GM18526 (cell line): ENCODE data around the gene NOTUM.
A peak's percentile ranks its signal among the peaks of the same experiment; 100 is the strongest.

ENCODE experiments used
- POLR2A ChIP-seq: IDR thresholded peaks from 3 replicates; pipeline ENCODE4 v1.6.1; 2011; ENCODE audit not compliant: insufficient read length; ENCODE audit errors: extremely low read depth

NOTUM gene

DNA sequence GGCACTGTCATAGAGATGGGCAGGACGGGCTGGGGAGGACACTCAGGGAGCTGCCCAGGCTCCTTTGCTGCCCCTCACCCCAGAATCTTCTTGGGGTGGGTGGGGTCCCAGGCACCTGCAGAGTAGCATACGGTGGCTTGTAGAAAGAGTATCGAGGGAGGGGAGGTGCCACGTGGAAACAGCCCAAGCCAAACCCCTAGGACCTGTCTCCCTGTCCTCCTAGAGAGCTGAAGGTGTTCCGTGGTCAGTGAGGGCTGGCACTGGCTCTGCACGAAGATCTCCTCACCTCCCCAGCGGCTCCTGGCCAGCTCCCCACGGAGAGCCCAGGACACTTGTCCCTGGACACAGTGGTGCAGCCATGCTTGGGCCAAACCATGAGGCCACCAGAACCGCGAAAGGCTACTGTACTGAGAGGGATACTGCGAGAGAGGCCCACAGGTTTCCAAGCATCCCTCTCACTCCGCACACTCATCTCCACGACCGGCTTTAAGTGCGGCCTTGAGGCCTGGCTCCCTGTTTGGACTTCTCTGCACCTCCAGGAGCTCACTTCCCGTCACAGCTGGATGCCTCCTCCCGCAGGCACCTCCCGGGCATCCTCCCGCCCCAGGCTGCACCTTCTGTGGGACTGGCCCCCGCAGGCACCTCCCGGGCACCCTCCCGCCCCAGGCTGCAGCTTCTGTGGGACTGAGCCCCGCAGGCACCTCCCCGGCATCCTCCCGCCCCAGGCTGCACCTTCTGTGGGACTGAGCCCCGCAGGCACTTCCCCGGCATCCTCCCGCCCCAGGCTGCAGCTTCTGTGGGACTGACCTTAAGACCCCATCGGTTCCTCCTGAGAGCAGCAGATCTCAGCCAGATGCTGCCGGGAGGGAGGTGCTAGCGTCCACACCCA is 31.5 kb downstream of the NOTUM start:
- TF ChIP-seq POLR2A: no peak

DNA sequence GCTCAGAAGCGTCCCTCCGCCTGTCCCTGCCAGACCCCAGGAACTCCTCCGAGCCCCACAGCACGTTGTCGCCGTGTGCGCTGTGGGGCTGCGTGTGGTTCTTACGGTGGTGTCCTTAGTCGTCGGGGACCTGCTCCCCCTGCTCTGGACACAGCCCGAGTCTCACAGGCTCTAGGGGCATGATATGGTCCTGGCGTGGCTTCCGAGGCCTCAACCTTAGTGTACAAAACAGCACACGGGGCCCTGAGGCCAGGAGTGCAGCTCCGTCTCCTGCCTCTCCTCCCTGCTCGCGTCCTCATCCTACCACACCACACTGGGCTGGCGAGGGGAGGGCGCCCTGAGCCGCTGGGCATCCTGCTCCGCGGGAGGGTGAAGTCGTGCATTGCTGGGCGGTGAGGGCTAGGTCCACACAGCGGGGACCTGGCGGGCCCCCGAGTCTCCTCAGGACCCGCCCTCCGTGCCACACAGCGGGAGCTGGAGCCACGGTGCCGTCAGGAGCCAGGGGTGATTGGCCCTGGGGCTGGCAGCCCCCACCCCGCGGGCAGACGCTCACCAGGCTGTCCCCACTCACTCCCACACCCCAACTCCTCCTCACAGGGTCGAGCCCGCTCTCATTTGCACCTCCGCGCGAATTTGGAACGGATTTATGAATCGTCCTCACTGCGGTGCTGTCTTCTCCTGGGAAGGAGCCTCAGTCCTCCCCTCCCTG is 32.3 kb downstream of the NOTUM start:
- no peak for TF ChIP-seq POLR2A

DNA sequence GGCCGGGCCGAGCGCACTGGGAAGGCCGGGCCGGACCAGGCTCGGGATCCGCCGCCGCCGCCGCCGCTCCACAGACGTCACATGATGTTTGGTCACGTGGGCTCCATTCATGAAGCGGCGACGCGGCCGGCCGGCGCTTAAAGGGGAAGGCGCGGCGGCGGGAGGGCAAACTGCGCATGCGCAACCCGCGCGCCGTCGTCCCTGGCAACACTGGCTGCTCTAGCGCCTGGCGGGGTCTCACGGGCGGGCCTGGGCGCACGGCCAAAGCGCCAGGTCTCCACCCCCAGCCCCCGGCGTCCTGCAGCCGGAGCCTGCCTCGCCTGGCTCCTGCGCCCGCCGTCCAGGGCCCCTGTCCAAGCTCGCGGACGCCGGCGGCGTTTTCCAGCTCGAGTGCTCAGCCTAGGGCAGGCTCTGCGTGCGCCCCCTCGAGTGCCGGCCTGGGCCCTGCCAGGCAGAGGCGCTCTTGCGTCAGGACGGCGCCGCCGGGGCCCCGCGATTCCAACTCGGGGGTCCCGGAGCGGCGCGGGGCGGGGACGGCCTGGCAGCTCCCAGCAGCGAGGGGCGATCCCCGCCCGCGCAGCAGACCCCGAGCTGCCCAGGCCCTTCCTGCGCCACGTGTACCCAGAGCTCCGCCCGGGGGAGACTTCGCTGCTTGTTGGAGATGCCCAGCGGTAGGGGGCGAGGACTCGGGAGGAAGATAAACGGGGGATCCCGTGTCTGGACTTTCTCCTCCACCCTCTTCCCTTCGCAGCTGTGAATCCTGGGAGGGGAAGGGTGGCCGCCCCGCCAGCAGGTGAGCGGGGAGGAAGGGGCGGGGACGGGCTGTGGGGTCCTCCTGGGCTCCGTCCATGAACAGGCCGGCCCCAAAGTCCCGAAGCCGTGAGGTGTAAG is 33.1 kb downstream of the NOTUM start, which contains the start of gene MAFG:
Gene MAFG (minus strand): TSS at position 83 of the 891 bp plus-strand sequence. CDS start 4,550 bp downstream, outside the sequence.
- TF ChIP-seq POLR2A: peak; percentile 43

DNA sequence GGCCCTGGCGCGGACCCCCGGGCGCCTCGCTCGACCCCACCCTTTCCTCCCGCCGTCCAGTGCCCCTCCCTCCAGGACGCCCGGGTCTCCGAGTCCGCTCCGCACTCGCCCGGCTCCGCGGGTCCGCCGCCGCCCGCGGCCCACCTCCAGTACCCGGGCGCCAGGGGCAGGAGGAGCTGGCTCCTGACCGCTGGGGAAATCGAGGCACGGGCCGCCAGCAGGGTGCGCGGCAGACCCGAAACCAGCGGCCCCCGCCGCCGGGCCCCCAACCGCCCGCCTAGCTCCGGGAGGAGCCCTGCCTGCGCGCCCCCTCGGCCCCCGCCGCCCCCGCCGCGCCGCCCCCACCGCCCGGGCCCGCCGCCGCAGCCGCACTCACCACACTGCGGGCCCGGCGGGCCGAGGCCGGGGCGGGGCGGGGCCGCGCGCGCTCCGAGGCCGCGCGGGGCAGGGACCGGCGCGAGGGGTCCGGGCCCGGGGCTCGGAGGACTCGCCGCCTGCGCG is 33.8 kb downstream of the NOTUM start:
- TF ChIP-seq POLR2A: no peak

DNA sequence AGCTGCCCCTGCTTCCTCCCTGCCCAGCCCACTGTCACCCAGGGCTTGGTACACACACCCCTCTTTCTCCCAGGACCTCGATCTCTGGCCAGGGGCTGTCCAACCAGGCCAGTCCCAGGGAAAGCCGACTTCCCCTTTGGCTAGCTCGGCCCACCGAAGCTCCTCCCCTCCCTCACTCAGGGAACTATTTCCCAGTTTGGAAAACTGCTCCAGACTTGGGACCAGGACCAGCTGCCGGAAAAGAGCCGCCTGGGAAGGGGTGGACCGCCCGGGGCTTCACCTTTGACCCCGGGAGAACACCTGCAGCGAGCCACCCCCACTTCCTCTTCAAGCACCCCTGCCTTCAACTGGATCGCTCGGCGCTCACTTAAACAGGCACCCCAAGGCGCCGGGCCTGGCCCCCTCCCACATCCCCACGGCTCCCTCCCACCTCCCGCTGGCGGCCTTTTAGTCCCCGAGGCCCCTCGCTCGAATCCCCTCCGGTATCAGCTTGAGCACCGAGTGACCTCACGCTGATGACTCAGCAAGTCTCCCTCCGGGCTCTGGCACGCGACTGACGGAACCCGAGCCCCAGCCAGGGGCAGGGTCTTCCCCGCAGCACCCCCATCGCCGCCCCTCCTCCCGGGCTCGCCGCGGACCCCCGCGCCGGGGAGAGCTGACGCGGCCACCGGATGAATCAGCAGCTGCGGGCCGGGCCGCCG is 34.4 kb downstream of the NOTUM start:
- no peak for TF ChIP-seq POLR2A

DNA sequence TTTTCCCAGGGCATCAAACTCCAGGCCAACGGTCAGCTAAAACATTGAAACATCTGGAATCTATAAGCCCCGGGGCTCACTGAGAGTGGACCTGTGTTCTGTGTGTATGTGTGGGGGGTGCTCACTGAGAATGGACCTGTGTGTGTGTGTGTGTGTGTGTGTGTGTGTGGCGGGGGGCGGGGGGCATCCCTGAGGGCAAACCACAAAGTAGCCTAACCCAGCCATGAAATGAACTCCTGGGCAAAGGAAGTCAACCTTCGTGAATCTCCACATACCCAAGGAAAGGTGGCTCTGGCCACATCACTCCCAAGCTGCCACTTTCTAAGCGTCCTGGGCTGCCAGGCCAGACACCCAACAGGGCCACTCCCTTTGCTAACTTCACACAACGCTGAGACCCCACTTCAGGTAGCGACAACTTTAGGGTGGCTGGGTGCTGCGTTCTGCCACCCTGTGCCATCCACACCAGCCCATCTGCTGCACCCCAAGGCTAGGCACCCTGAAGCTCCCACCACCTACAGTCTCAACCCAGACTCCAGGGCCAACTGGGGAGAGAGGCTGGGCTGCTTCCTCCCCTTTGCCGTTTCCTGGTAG is 35.0 kb downstream of the NOTUM start:
- TF ChIP-seq POLR2A: no peak

DNA sequence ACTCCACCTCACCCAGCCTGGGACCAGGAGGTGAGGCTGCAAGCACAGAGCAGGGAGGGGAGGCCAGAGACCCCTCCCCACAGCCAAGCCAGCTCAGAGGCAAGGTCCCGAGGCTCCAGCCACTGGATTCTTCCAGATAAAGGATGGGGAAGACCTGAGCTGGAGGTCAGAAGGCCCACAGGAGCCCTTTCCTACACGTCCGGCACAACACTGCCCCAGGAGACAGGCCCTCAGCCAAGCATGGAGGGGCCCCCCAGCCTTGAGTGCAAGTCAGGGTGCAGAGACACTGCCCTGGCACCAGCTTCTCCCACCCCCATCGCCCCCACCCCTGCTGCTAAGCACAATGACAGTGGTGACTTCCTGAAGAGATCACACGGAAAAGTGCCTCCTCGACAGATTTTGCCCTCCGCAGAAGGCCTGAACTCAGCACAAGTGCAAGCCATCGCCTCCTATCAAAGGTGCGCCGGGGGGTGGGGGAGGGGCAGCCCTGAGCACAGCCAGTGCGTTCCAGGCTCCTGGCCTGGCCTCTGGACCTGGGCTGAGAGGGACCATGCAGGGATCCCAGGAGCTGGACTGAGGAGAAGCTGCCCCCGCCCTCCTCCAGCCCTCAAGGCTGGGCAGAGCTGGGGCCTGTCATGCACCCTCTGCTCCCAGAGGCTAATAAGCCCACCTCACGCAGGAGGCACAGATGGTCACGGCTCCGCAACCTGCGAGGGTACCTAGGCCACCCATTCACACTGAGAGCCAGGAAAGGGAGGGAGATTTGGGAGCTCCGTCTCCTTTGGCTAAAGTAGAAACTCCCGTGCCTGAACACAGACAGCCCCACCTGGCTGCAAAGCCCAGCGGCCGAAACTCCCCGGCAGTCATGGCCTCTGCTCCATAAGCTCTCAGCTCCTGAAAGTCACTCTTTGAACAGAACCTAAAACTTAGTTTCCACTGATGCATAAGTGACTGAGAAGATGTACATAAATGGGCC is 36.1 kb downstream of the NOTUM start:
- no peak for TF ChIP-seq POLR2A

DNA sequence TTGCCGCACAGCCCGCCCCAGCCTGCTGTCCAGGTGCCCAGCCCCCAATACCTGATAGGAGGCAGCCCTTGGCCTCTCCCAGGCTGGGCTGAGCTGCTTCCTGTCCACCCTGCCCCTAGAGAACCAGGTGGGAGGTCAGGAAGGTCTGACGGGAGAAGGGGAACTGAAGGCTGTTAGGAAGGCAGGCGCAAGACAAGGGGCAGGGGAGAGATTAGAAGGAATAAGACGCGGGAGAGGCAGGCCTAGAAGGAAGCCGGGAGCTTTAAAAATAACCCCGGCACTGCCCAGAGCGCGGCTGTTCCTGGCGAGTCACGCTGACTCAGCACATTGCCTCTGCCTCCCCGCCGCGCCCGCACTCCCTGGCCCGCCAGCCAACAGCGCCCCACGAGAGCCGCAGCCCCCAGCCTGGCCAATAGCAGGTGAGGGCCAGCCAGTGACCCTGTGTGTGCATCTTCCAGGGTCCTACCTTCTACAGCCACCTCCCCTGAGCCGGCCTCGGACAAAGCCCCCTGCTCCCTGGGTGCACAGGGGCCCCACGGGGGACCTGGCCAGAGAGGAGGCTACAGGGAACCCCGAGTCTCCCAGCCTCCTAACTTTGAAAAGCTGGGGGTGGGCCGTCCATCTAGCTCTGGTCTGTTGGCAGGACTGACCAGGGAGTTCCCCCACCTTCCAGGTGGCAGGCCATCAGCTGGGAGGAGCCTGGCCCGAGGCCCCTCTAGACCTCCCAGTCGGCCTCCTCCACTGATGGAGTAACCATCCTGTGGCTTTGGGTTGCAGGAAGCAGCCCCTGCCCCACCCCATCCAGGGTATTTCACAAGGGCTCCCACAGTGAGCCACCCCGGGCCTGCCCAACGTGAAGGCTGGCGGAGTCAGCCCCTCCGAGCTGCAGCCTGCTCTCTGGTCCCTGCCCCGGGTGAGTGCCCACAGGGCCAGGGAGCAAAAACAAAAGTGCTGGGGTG is 37.4 kb downstream of the NOTUM start:
- no peak for TF ChIP-seq POLR2A

DNA sequence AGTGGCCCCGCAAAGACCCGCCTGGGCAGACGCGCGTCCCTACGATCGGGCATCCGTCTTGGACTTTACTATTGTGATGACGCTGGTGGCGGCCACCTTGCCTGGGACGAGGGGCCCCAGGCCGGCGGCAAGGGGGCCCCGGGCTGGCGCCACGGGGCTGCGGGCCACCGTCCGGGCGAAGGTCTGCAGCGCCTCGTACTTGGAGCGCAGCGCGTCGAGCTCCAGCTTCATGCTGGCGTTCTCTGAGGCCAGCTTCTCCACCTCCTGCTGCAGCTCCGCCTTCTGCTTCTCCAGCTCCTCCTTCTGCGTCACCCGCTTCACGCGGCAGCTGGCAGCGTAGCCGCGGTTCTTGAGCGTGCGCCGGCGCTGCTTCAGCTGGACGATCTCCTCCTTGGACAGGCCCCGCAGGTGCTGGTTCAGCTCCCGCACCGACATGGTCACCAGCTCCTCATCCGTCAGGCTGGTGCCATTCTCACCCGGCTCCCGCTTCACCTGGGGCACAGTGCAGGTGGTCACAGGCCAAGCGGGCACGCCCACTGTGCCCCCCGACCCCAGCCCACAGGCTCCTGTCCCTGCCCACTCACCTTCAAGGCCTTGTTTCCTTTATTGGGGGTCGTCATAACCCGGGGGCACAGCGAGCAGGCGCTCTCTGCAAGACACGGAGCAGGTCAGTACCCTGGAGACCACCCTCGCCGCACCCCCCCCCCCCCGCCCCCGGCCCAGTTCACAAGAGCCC is 38.3 kb downstream of the NOTUM start:
- TF ChIP-seq POLR2A: no peak

DNA sequence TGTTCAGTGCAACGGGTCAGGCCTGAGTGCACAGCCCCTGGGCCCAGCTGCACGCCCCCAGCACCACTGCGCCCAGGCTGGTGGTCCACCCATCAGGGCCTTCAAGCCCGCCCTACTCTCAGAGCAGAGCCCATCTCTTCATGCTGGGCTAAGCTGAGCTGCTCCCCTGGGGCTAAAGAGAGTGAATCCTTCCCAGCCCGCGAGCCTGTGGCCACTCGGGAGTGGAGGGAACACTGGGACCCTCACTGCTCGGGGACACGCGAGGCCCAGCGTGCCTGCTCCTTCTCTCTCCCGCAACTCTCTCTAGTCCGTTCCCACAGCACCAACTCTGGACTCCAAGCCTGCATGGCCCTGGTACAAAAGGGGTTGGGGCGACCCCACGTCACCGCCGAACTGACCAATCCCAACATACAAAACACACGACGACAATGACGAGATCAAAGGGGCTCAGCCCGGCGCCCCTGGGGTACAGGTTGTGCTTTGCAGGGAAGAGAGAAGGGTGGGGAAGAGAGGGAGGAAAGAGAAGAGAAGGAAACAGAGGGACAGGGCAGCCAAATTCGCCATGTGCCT is 38.9 kb downstream of the NOTUM start:
- no peak for TF ChIP-seq POLR2A

DNA sequence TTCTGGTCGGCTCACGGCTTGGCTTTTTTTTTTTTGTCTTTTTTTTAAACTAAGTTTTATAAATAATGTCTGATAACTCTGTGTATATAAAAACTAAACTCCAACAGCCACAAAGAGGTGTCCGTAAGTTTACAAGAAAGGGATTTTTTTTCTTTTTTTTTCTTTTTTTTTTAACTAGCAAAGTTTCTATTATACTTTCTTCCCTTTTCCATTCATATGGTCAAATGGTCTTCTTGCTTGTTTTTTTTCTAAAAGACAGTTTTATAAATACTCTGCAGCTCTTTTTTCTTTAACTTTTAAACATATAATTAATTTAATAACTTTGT is 39.5 kb downstream of the NOTUM start:
- TF ChIP-seq POLR2A: no peak
